ENCODE results near the gene LYPD6B.

The LYPD6B gene

DNA sequence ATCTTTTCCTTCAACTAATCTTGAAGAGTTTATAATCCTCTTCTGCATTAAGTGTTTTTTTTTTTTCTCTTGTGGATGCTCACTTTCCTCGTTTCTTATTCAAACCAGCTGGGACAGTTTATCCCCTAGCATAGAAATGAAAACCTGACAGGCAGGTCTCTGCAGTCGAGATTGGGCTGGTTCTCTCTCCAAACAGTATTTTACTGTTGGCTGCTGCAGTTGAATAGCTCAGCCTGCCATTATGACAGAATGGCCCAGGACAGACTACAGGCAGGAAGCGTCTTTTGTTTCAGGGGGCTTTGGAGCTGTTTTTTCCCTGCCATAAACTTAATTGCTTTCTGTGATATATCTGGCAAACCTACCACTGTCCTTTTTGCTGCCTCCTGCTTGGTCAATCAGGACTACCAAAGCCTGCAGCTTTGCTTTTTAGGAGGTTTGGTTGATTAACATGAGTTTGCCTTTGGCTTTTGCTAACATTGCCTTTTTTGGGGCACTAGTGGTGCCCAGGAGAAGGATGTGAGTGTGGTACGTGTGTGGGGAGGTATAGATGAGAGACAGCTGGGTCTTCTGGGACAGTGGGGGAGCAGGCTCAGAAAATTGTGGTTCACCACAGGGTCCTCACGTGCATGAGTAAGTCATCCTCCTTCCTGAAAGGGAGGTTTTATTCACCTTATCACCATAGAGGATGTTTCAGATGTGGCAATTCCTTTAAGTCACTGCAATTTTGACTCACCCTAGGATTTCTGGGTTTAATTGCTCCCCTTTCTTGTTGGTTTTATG lies 128.7 kb downstream of the LYPD6B start:
- DNase-seq, result no peak

- DNase-seq, result no peak
Measured at GRCh38 chr2:149167941-149168340, 129.4 kb downstream of the LYPD6B start.

- no peak for DNase-seq
Measured at GRCh38 chr2:149169656-149170055, 131.2 kb downstream of the LYPD6B start.

- DNase-seq, result no peak
Measured at GRCh38 chr2:149170156-149170555, 131.7 kb downstream of the LYPD6B start.

DNA sequence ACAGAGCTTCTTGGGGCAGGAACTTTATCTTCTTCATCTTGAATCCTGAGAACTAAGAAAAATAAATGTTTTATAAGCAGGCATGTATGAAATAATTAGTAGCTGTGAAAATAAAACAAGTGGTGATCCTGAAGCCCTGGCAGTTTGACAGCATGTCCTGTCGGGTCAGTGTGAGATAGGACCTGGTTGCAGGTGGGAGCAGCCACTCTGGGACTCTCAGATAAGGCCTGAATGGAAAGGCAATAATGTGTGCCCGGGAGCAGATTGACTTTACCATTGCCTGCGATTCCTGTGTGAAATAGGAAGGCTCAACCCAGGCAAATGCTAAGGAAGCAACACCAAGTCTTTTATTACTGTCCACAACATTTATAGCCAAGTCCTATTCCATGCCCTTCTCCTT lies 132.4 kb downstream of the LYPD6B start:
- DNase-seq, result no peak

DNA sequence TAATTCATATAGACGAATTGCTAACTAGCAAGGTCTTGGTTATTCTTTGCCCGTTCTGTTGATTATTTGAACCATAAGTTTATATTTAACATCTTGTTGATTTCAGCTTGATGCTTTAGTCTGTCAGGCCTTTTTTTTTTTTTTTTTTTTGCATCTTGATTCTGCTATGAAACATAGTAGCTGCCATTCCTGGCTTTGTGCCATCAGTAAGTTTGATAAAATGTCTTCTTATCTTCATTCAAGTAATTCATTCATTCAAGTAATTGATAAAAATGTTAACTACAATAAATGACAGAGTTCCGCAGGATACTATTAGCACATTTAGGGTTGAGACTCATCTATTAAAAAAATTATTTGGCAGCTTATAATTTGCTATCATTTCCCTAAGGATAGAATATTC lies 134.7 kb downstream of the LYPD6B start:
- DNase-seq, result no peak

DNA sequence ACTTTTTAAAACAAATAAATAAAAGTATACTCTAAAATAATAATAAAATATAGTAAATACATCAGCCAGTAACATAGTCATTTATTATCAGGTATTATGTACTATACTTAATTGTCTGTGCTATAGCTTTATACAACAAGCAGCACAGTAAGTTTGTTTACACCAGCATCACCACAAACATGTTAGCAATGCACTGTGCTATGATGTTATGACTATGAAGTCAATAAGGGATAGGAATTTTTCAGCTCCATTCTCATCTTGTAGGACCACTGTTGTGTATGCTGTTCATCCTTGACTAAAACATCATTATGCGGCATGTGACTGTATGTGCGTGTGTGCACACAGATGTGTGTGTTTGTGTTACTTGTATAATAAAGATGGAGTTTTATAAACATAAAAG lies 137.5 kb downstream of the LYPD6B start:
- no peak for DNase-seq

DNA sequence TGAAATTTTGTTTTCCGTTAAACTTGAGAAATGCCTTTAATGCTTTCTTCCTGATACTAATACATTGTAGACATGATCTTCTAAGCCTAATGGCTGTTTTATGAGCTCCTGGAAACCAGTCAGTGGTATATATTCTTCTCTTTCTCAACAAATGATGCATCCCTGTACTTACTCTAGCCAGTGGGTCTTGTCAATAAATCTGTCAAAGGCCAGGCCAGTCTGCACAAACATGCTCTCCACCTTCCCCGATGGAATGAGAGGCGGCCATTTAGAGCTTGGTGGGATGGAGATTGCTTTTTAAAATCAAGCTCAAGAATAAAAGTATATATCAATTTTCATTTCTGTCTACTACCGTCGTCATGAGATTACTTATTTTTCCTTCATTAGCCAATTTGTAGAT lies 140.1 kb downstream of the LYPD6B start:
- DNase-seq, result no peak

- no peak for DNase-seq
Measured at GRCh38 chr2:149180226-149180875, 141.9 kb downstream of the LYPD6B start.

DNA sequence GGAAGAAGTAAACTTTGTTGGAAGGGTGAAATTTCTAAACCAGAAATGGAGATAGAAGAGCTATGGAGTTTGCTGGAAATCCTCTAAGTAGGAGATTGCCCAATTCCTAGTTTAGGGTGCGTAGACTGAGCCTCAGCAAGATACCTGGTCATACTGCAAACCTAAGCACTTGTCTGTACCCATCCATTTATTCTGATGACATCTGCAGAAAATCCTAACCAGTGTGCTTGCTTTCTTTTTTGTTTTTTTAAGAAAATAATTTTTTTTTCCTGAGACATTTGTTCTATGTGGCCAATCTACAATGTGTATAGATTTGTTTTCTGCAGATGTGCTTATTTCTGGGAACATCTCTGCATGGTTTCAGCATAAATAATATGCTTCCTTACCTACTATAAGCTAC lies 144.7 kb downstream of the LYPD6B start:
- DNase-seq, result no peak

GRCh38 chr2:149184991-149185390 lies 146.5 kb downstream of the LYPD6B start:
- DNase-seq, result no peak

DNA sequence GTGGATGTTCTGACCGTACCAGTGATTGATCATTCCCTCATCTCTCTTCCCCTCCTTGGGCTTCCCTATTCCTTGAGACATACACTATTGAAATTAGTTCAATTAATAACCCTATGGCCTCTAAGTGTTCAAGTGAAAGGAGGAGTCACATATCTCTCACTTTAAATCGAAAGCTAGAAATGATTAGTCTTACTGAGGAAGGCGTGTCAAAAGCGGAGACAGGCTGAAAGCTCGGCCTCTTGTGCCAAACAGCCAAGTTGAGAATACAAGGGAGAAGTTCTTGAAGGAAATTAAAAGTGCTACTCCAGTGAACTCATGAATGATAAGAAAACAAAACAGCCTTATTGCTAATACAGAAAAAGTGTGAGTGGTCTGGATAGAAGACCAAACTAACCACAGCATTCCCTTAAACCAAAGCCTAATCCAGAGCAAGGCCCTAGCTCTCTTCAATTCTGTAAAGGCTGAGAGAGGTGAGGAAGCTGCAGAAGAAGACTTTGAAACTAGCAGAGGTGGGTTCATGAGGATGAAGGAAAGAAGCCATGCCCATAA lies 147.5 kb downstream of the LYPD6B start:
- no peak for DNase-seq

GRCh38 chr2:149187057-149187456 lies 148.6 kb downstream of the LYPD6B start:
- DNase-seq, result no peak

- DNase-seq, result no peak
Measured at GRCh38 chr2:149188291-149188690, 149.8 kb downstream of the LYPD6B start.

GRCh38 chr2:149189769-149190168 lies 151.3 kb downstream of the LYPD6B start:
- no peak for DNase-seq

DNA sequence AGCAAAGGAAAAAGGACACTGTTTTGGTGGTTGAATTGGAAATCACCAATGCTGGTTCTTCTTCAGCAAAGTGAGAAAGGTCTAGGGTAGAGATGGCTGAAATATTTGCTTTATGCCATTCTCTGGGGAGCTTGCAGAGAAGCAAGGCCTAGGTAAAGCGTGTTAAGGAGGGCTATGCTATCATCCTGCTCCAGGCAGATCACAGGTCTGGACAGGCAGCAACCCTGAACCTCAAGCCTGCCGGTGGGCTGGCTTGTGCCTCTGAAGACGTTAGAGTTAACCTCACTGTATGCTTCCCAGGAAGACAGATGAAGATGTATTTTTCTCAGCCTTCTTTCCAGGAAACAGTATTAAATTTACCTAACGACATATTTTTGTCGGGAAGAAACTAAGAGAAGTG lies 153.4 kb downstream of the LYPD6B start:
- no peak for DNase-seq

DNA sequence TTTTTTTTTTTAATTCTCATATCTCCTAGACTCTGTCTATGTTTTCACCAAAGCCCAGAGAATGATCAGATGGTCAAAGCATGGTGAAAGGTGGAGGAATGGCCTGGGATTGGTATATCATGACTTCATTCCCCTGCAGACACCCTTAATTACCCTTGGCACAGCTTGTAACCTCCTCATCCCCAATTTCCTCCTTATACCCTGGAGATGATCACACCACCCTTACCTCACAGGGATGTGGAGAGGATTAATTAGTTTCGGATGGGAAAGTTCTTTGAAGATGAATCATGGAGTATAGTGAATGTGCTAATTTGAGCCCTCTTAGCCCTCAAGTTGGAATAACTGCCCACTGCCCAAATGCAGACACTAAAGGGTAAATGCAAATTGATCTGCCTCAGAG lies 153.9 kb downstream of the LYPD6B start:
- no peak for DNase-seq

- DNase-seq, result no peak
Measured at GRCh38 chr2:149200109-149200520, 161.6 kb downstream of the LYPD6B start.

DNA sequence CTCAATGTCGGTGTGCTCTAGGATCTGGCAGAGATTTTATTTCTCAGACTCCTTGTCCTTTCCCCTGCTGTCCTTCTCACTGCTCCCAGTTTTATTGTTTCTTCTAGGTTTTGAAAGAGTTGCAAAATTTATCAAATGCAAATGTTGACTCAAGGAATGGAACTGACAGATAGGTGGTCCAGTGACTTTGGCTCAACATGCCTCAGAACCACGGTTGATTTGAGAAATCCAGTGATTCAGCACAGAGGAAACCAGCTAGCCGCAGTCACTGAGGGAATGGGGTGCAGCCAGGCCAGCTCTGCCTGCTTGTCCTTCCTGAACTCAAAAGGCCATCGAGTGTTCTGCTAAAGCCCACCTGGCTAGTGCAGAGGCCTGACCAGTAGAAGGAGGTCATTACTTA lies 166.2 kb downstream of the LYPD6B start:
- DNase-seq, result no peak

DNA sequence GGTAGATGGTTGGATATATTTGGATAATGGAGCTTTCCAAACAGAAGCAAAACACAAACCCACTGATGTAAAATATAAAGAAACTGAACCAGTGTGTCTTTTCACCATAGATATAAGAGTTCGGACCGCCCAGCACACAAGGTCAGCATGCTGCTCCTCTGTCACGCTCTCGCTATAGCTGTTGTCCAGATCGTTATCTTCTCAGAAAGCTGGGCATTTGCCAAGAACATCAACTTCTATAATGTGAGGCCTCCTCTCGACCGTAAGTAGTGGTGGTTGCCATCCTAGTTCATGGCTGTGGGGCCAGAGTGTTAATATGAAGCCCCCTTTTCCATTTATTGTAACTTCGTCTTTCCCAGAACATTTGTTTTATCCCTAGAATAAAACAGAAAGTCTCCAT lies 166.6 kb downstream of the LYPD6B start:
- no peak for DNase-seq

GRCh38 chr2:149213764-149214493 lies 175.4 kb downstream of the LYPD6B start:
- no peak for DNase-seq

DNA sequence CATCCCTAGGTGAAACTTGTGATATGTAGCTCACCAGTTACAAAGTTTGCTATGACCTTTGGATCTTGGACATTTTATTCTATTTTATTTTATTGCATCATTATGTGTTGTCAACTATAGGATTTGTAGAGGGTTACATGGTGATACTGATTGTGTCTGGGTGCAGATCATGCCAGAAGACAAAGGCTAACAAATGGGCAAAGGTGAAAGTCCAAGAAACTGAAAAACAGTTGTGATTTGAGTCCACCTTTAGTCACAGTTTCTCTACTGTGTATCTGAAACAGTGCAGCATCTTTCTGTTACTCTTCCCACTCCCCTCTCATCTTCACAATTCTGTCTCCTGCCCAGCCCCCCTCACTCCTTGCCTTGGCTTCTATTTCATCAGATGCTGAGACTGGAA lies 180.0 kb downstream of the LYPD6B start:
- no peak for DNase-seq

DNA sequence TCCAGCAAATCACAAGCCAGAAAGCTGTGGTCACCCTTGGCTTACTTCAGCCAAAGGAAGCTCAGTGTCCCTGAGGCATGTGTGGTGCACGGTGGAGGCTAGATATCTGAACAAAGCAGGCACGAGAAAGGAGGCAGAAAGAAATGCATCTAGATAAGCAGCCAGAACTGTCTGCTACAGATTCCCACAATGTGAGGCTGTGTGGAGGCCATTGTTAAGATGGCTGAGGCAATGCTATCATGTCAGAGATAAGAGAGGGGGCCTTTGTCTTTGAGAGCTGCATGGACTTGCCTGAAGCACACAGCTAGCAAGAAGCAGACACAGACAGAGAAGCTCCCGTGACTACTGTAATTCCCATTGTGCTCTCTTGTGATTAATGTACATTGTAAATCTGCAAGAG lies 181.4 kb downstream of the LYPD6B start:
- DNase-seq, result no peak

DNA sequence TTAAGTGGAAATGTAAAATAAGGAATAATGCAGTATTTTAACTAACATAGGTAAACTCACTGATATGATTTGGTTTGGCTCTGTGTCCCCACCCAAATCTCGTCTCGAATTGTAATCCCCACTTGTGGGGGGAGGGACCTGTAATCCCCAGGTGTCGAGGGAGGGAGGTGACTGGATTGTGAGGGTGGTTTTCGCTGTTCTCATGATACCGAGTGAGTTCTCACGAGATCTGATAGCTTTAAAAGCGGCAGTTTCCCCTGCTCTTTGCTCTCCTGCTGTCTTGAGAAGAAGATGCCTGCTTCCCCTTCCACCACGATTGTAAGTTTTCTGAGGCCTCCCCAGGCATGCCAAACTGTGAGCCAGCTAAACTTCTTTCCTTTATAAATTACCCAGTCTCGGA lies 182.5 kb downstream of the LYPD6B start:
- DNase-seq, result no peak
